Measurements from ENCODE around the gene ARPC2.
A peak's percentile ranks its signal among the peaks of the same experiment; 100 is the strongest.
"Not testable (repeated sequence)": the region's sequence is repeated elsewhere in the genome, so short reads cannot be mapped to it uniquely, and the experiment has no call there.

ARPC2 gene

GRCh38 chr2:218216674-218217359, at the start of gene ARPC2:
Gene ARPC2 (plus strand): TSS chr2:218217189. CDS start chr2:218217471, 282 bp downstream.
- peak; percentile 95 for DNase-seq

- DNase-seq, result no peak
Measured at GRCh38 chr2:218168016-218168415, 49.0 kb upstream of the ARPC2 start.

- peak; percentile 33 for DNase-seq
Measured at GRCh38 chr2:218168635-218169462, 48.1 kb upstream of the ARPC2 start.

- DNase-seq, result no peak
Measured at GRCh38 chr2:218169757-218170546, 47.0 kb upstream of the ARPC2 start.

- DNase-seq, result not testable (repeated sequence)
Measured at GRCh38 chr2:218171744-218172143, 45.2 kb upstream of the ARPC2 start.

- DNase-seq, result no peak
Measured at GRCh38 chr2:218172845-218173244, 44.1 kb upstream of the ARPC2 start.

- no peak for DNase-seq
Measured at GRCh38 chr2:218179782-218180181, 37.2 kb upstream of the ARPC2 start.

GRCh38 chr2:218180467-218181114, 36.4 kb upstream of the ARPC2 start:
- DNase-seq, result no peak

GRCh38 chr2:218184331-218184730, 32.7 kb upstream of the ARPC2 start:
- no peak for DNase-seq

GRCh38 chr2:218186355-218186766, 30.6 kb upstream of the ARPC2 start:
- DNase-seq, result peak; percentile 56

- DNase-seq, result no peak
Measured at GRCh38 chr2:218186876-218187275, 30.1 kb upstream of the ARPC2 start.

GRCh38 chr2:218187296-218188015, 29.5 kb upstream of the ARPC2 start:
- no peak for DNase-seq

- DNase-seq, result no peak
Measured at GRCh38 chr2:218188528-218188927, 28.5 kb upstream of the ARPC2 start.

- no peak for DNase-seq
Measured at GRCh38 chr2:218192902-218193430, 24.0 kb upstream of the ARPC2 start.

- no peak for DNase-seq
Measured at GRCh38 chr2:218193701-218194100, 23.3 kb upstream of the ARPC2 start.

GRCh38 chr2:218194880-218195279, 22.1 kb upstream of the ARPC2 start:
- DNase-seq, result no peak

GRCh38 chr2:218196974-218197373, 20.0 kb upstream of the ARPC2 start:
- no peak for DNase-seq

GRCh38 chr2:218202266-218202665, 14.7 kb upstream of the ARPC2 start:
- DNase-seq, result no peak

- DNase-seq, result no peak
Measured at GRCh38 chr2:218209078-218209477, 7.9 kb upstream of the ARPC2 start.

- no peak for DNase-seq
Measured at GRCh38 chr2:218214116-218214515, 2.9 kb upstream of the ARPC2 start.

- no peak for DNase-seq
Measured at GRCh38 chr2:218216336-218216673, 684 bp upstream of the ARPC2 start.

All from GDM1 (cell line).